Panc1 (cell line): ENCODE results near the gene ERBB2. TPM values are rescaled to one million over a fixed set of nuclear protein-coding genes. Genes with fewer than 3 reads are reported as not detected.

ENCODE experiments used
- ATAC-seq: fragments of 200-7000 bp; cut with Tn5 transposase; 2 replicates; pipeline ENCODE4 v1.9.1; 2020; ENCODE audit warnings: mild to moderate bottlenecking, moderate library complexity
- BruUV-seq: library from RNA; stranded (reverse); fragments of 400-500 nt; replicated peaks from 2 replicates; lab custom pipeline; 2021; lab: Mats Ljungman, UMichigan
- CTCF ChIA-PET: fragments of 300-600 bp; sonication (Branson Sonifier 250); formaldehyde crosslinking; loops from one replicate; lab custom pipeline; 2022; ENCODE audit warnings: antibody characterized with exemption; lab: Charles Lee
- POLR2A ChIA-PET: fragments of 300-600 bp; sonication (Branson Sonifier 250); formaldehyde crosslinking; loops from one replicate; lab custom pipeline; 2022; ENCODE audit warnings: antibody characterized with exemption; lab: Charles Lee
- DNase-seq: peaks from one replicate; pipeline ENCODE4 v3.0.0-alpha.2; 2010; ENCODE audit warnings: low read depth, low spot score
- H3K27ac ChIP-seq: 2 replicates; pipeline ENCODE4 v1.5.1; 2011; ENCODE audit warnings: mild to moderate bottlenecking, low read length, inconsistent platforms
- H3K27me3 ChIP-seq: fragments of 200-500 bp; sonication (Bioruptor generic); 2 replicates; pipeline ENCODE4 v1.6.0; 2014; ENCODE audit warnings: low read length, inconsistent platforms; ENCODE audit not compliant: control insufficient read depth, insufficient read depth
- H3K36me3 ChIP-seq: fragments of 200-500 bp; sonication (Bioruptor generic); 2 replicates; pipeline ENCODE4 v1.5.1; 2014; ENCODE audit warnings: inconsistent platforms, mild to moderate bottlenecking, low read length, moderate library complexity; ENCODE audit not compliant: control insufficient read depth, insufficient read depth
- H3K4me1 ChIP-seq: 2 replicates; pipeline ENCODE4 v1.5.1; 2011; ENCODE audit warnings: inconsistent platforms, mild to moderate bottlenecking, low read length, moderate library complexity; ENCODE audit not compliant: control insufficient read depth, insufficient read depth
- H3K4me3 ChIP-seq, 2 experiments: 2 replicates each; pipeline ENCODE4 v1.5.1; 2011 to 2012; ENCODE audit warnings: low read depth in 2 of 2, low read length in 2 of 2, mild to moderate bottlenecking in 2 of 2, inconsistent platforms in 1 of 2, moderate library complexity in 1 of 2
- H3K9me3 ChIP-seq: fragments of 200-500 bp; sonication (Bioruptor generic); 2 replicates; pipeline ENCODE4 v1.5.1; 2014; ENCODE audit warnings: low read depth, mild to moderate bottlenecking, inconsistent platforms, low read length, moderate library complexity; ENCODE audit not compliant: control insufficient read depth, insufficient read depth
- POLR2AphosphoS5 ChIP-seq: IDR thresholded peaks from 2 replicates; pipeline ENCODE4 v1.6.1; 2012; ENCODE audit warnings: mild to moderate bottlenecking, low read depth, low read length, moderate library complexity
- SIN3A ChIP-seq: IDR thresholded peaks from 2 replicates; pipeline ENCODE4 v1.6.1; 2012; ENCODE audit warnings: low read depth, mild to moderate bottlenecking, low read length, moderate library complexity, borderline replicate concordance; ENCODE audit not compliant: insufficient read depth
- TCF7L2 ChIP-seq: IDR thresholded peaks from 2 replicates; pipeline ENCODE4 v1.6.1; 2011; ENCODE audit warnings: mild to moderate bottlenecking, low read depth, low read length, inconsistent platforms
- in situ Hi-C: cut with HindIII; loops from 2 replicates; pipeline ENCODE4 v1.10.0; 2016; ENCODE audit warnings: low sequenced_read_pairs, low pct_unique_long_range_greater_than_20kb
- intact Hi-C: fragments of 100-400 bp; cut with micrococcal nuclease; formaldehyde crosslinking; loops from one replicate; pipeline ENCODE4 v1.10.0; 2022; ENCODE audit not compliant: unreplicated experiment
- total RNA-seq: library from RNA; stranded (reverse); gene quantifications from one replicate; pipeline ENCODE4 v1.2.1, GENCODE V29; 2021; ENCODE audit not compliant: unreplicated experiment
- TF ChIP-seq, protein P1 (sequence below), 2 experiments: IDR thresholded peaks; 2 replicates each; pipeline ENCODE4 v1.6.1; 2011 to 2012; ENCODE audit warnings: low read depth in 2 of 2, control low read depth in 1 of 2, low read length in 1 of 2, mild to moderate bottlenecking in 1 of 2, moderate library complexity in 1 of 2; ENCODE audit not compliant: insufficient read depth in 1 of 2
- TF ChIP-seq, protein P2 (sequence below): fragments of 450-650 bp; IDR thresholded peaks from 2 replicates; pipeline ENCODE4 v1.5.1; 2017; ENCODE audit warnings: mild to moderate bottlenecking

The ERBB2 gene
- total RNA-seq, 1 experiment from 2014 or later: 68.6 TPM

DNA sequence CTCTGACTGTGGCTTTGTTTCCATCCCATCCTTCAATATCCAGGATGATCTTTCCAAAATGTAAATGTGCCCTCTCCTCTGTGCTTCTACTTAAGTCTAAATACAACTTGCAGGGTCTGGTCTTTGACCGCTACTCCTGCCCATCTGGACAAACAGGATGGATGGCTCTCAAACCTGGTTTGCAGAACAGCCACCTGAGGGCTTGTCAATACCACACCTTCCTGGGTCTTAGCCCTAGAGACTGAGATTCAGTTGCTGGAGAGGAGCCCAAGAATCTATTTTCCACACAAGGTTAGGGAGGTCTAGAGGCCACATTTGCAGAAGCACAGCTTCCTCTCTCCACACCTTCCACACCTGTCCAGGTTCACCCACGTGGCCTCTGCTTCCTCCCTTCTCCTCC, 36.0 kb downstream of the ERBB2 start:
- Histone ChIP-seq H3K4me3 (no peak overlapping the region), H3K36me3 (no peaks in the 10 kb centered on the region; the same call in 1 of the 2 replicates), H3K27ac (no peak overlapping the region), H3K4me1 (peaks cover 27% of the 10 kb centered on the region), H3K27me3 (no peaks in the 10 kb centered on the region), H3K9me3 (no peaks in the 10 kb centered on the region)
- CTCF ChIA-PET: no interaction called here
- intact Hi-C loops (no loop called here), in situ Hi-C loops (no loop called here)
- POLR2A ChIA-PET: no interaction called here
- ATAC-seq (no peak), DNase-seq (no peak)
- TF ChIP-seq TCF7L2 (no peak), POLR2AphosphoS5 (no peak), SIN3A (no peak)
- TF ChIP-seq, protein P1, sequence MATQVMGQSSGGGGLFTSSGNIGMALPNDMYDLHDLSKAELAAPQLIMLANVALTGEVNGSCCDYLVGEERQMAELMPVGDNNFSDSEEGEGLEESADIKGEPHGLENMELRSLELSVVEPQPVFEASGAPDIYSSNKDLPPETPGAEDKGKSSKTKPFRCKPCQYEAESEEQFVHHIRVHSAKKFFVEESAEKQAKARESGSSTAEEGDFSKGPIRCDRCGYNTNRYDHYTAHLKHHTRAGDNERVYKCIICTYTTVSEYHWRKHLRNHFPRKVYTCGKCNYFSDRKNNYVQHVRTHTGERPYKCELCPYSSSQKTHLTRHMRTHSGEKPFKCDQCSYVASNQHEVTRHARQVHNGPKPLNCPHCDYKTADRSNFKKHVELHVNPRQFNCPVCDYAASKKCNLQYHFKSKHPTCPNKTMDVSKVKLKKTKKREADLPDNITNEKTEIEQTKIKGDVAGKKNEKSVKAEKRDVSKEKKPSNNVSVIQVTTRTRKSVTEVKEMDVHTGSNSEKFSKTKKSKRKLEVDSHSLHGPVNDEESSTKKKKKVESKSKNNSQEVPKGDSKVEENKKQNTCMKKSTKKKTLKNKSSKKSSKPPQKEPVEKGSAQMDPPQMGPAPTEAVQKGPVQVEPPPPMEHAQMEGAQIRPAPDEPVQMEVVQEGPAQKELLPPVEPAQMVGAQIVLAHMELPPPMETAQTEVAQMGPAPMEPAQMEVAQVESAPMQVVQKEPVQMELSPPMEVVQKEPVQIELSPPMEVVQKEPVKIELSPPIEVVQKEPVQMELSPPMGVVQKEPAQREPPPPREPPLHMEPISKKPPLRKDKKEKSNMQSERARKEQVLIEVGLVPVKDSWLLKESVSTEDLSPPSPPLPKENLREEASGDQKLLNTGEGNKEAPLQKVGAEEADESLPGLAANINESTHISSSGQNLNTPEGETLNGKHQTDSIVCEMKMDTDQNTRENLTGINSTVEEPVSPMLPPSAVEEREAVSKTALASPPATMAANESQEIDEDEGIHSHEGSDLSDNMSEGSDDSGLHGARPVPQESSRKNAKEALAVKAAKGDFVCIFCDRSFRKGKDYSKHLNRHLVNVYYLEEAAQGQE (IDR thresholded peaks at IDR 0.05; ENCODE audit: insufficient read depth in 1 of 2, low read depth in 2 of 2, low read length in 1 of 2): no peak
- TF ChIP-seq, protein P2, sequence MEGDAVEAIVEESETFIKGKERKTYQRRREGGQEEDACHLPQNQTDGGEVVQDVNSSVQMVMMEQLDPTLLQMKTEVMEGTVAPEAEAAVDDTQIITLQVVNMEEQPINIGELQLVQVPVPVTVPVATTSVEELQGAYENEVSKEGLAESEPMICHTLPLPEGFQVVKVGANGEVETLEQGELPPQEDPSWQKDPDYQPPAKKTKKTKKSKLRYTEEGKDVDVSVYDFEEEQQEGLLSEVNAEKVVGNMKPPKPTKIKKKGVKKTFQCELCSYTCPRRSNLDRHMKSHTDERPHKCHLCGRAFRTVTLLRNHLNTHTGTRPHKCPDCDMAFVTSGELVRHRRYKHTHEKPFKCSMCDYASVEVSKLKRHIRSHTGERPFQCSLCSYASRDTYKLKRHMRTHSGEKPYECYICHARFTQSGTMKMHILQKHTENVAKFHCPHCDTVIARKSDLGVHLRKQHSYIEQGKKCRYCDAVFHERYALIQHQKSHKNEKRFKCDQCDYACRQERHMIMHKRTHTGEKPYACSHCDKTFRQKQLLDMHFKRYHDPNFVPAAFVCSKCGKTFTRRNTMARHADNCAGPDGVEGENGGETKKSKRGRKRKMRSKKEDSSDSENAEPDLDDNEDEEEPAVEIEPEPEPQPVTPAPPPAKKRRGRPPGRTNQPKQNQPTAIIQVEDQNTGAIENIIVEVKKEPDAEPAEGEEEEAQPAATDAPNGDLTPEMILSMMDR: no peak
- no TSS peak for BruUV-seq

- Histone ChIP-seq H3K27ac (no peak overlapping the region), H3K27me3 (no peaks in the 10 kb centered on the region), H3K4me1 (peaks cover 32% of the 10 kb centered on the region), H3K9me3 (no peaks in the 10 kb centered on the region), H3K4me3 (no peak overlapping the region), H3K36me3 (no peaks in the 10 kb centered on the region; the same call in 1 of the 2 replicates)
- intact Hi-C loops: no loop called here
- TF ChIP-seq, protein P2: no peak
- no peak for TF ChIP-seq POLR2AphosphoS5
- TF ChIP-seq, protein P1 (IDR thresholded peaks at IDR 0.05; ENCODE audit: insufficient read depth in 1 of 2, low read depth in 2 of 2, low read length in 1 of 2): no peak
- ChIA-PET POLR2A (no interaction called here), CTCF (interaction anchor here (0.6 kb wide), 2 partner anchors 19 to 897 kb away, joined by 3 read pairs; no protein-coding TSS in a partner anchor)
- no TSS peak for BruUV-seq
- DNase-seq (no peak), ATAC-seq (no peak)
- in situ Hi-C loops: no loop called here
Observed at GRCh38 chr17:39736319-39737165, 36.7 kb downstream of the ERBB2 start.
